AG04450 (cell line): ENCODE measurements around the gene COX19. TPM values are rescaled to one million over a fixed set of nuclear protein-coding genes. Genes with fewer than 3 reads are reported as not detected.

Experiments
- CTCF ChIA-PET: fragments of 300-600, 350-600 bp; formaldehyde crosslinking; extraction: SDS; loops from one replicate; lab custom pipeline; 2022; ENCODE audit warnings: antibody characterized with exemption, inconsistent platforms; lab: Charles Lee
- POLR2A ChIA-PET: fragments of 350-600 bp; formaldehyde crosslinking; extraction: SDS; loops from one replicate; lab custom pipeline; 2021; ENCODE audit warnings: antibody characterized with exemption, inconsistent platforms; lab: Yijun Ruan, JAX
- DNase-seq: peaks from one replicate; pipeline ENCODE4 v3.0.0-alpha.2; 2011; ENCODE audit warnings: low read depth, low spot score
- H3K27ac ChIP-seq: one replicate; pipeline ENCODE4 v1.5.1; 2012; ENCODE audit warnings: low read depth, low read length, control low read depth
- H3K27me3 ChIP-seq: one replicate; pipeline ENCODE4 v1.6.0; 2012; ENCODE audit warnings: low read length; ENCODE audit not compliant: control insufficient read depth, insufficient read depth
- H3K4me3 ChIP-seq: 2 replicates; pipeline ENCODE4 v1.5.1; 2011; ENCODE audit warnings: mild to moderate bottlenecking, low read depth, low read length, control low read depth
- H3K9me3 ChIP-seq: 2 replicates; pipeline ENCODE4 v1.5.1; 2012; ENCODE audit warnings: low read length; ENCODE audit not compliant: control insufficient read depth, insufficient read depth
- CTCF ChIP-seq: IDR thresholded peaks from 2 replicates; pipeline ENCODE4 v1.5.1; 2011; ENCODE audit warnings: low read depth, low read length, control low read depth, inconsistent platforms
- polyA plus RNA-seq: library from polyadenylated mRNA; depleted of rRNA; stranded (reverse); fragments of >200 nt; gene quantifications from 2 replicates; pipeline ENCODE4 v1.2.3, GENCODE V29; 2011

The COX19 gene
- polyA plus RNA-seq, 1 experiment = 6.8 TPM

- Histone ChIP-seq H3K4me3 (no peak overlapping the region), H3K9me3 (peaks cover 39% of the 10 kb centered on the region), H3K27ac (no peak overlapping the region), H3K27me3 (no peaks in the 10 kb centered on the region)
- no peak for TF ChIP-seq CTCF
- CTCF ChIA-PET = interaction anchor here (1.1 kb wide), 1 partner anchor 44 kb away, joined by 5 read pairs; no protein-coding TSS in a partner anchor
- POLR2A ChIA-PET = no interaction called here
- no peak for DNase-seq
These were observed 46.6 kb upstream of the COX19 start for GRCh38 chr7:1021931-1022330.

GRCh38 chr7:1021366-1021765 is 46.0 kb upstream of the COX19 start:
- Histone ChIP-seq H3K9me3 (peaks cover 42% of the 10 kb centered on the region), H3K27me3 (no peaks in the 10 kb centered on the region), H3K27ac (no peak overlapping the region), H3K4me3 (no peak overlapping the region)
- ChIA-PET POLR2A (no interaction called here), CTCF (interaction anchor here (1.1 kb wide), 1 partner anchor 44 kb away, joined by 5 read pairs; no protein-coding TSS in a partner anchor)
- DNase-seq = no peak
- no peak for TF ChIP-seq CTCF

GRCh38 chr7:1020849-1021251 is 45.5 kb upstream of the COX19 start:
- H3K9me3 ChIP-seq = peaks cover 42% of the 10 kb centered on the region
- ChIA-PET POLR2A (no interaction called here), CTCF (interaction anchor here (1.1 kb wide), 1 partner anchor 45 kb away, joined by 5 read pairs; no protein-coding TSS in a partner anchor)
- DNase-seq = no peak
- no peak for TF ChIP-seq CTCF
- H3K4me3 ChIP-seq = no peak overlapping the region
- no peak overlapping the region for H3K27ac ChIP-seq
- H3K27me3 ChIP-seq = no peaks in the 10 kb centered on the region

GRCh38 chr7:1019789-1020610 is 44.7 kb upstream of the COX19 start:
- Histone ChIP-seq H3K27ac (no peak overlapping the region), H3K9me3 (peaks cover 42% of the 10 kb centered on the region), H3K27me3 (no peaks in the 10 kb centered on the region), H3K4me3 (no peak overlapping the region)
- CTCF ChIA-PET = interaction anchor here (1.1 kb wide), 1 partner anchor 46 kb away, joined by 3 read pairs; no protein-coding TSS in a partner anchor
- POLR2A ChIA-PET = no interaction called here
- TF ChIP-seq CTCF = no peak
- DNase-seq = no peak

GRCh38 chr7:1019255-1019785 is 44.0 kb upstream of the COX19 start:
- Histone ChIP-seq H3K27me3 (no peaks in the 10 kb centered on the region), H3K9me3 (peaks cover 42% of the 10 kb centered on the region), H3K27ac (no peak overlapping the region), H3K4me3 (no peak overlapping the region)
- ChIA-PET POLR2A (no interaction called here), CTCF (interaction anchor here (1.1 to 1.4 kb wide), 2 partner anchors 26 to 46 kb away, joined by 3 to 5 read pairs; no protein-coding TSS in a partner anchor)
- TF ChIP-seq CTCF = no peak
- DNase-seq = no peak
